GM12892 (cell line): ENCODE measurements around the gene YOD1.

Experiments
- POLR2A ChIP-seq: IDR thresholded peaks from 2 replicates; pipeline ENCODE4 v1.6.1; 2011; ENCODE audit warnings: low read depth, low read length, control low read depth
- POLR2AphosphoS5 ChIP-seq: IDR thresholded peaks from 2 replicates; pipeline ENCODE4 v1.6.1; 2011; ENCODE audit warnings: low read depth, low read length, control low read depth

- TF ChIP-seq POLR2A (no peak), POLR2AphosphoS5 (no peak)
Observed at GRCh38 chr1:207025146-207025880, 25.7 kb downstream of the YOD1 start.
